ENCODE measurements around the gene FAM32A.

FAM32A gene

GRCh38 chr19:16224293-16225045 is 39.3 kb downstream of the FAM32A start:
- no peak overlapping the region for H3K4me3 ChIP-seq (ENCODE audit: low read depth, low read length)
- no peak for DNase-seq (ENCODE audit: low read depth)
- TF ChIP-seq, protein P1, sequence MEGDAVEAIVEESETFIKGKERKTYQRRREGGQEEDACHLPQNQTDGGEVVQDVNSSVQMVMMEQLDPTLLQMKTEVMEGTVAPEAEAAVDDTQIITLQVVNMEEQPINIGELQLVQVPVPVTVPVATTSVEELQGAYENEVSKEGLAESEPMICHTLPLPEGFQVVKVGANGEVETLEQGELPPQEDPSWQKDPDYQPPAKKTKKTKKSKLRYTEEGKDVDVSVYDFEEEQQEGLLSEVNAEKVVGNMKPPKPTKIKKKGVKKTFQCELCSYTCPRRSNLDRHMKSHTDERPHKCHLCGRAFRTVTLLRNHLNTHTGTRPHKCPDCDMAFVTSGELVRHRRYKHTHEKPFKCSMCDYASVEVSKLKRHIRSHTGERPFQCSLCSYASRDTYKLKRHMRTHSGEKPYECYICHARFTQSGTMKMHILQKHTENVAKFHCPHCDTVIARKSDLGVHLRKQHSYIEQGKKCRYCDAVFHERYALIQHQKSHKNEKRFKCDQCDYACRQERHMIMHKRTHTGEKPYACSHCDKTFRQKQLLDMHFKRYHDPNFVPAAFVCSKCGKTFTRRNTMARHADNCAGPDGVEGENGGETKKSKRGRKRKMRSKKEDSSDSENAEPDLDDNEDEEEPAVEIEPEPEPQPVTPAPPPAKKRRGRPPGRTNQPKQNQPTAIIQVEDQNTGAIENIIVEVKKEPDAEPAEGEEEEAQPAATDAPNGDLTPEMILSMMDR (IDR thresholded peaks at IDR 0.05; ENCODE audit: low read depth, low read length, missing control alignments), result no peak

DNA sequence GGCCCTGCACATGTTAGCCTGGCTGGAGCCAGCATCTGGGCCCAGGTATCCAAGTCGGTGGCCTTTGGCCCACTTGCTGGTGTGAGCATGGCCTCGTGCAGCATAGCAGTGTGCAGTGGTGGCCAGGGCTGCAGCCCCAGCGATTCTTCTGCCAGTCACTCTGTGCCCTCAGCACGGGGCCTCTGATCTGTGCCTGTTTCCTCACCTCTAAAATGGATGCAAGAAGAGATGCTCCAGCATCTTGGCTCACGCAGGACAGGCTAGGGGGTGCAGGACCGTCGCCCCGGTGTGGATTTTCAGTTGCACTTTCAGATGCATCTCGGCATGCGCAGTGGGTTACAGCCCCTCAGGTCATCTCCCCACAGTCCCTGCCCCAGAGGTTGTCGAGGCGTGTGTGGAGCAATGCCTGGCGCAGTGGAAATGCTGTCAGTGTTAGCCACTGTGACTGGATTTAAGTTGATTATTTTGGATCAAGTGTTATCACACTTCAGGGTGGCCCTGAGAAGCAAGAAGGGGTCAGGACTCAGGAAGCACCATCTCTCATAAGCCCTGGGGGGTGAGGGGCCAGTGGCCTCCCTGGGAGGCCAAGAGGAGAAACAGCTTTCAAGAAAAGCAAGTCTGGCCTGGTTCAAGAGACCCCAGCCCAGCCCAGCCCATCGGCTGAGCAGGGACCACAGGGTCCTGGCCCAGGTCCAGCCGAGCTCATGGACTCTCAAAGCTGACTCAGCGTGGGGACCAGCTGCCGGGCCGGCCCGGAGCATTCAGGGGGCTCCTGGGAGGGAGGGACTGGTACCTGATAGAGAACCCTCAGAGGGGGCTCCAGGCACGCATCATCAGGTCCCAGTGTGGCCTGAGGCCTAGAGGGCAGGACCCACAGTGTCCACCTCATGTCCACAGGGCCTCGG is 40.3 kb downstream of the FAM32A start:
- H3K4me3 ChIP-seq (ENCODE audit: low read depth, low read length), result no peak overlapping the region
- DNase-seq (ENCODE audit: low read depth), result no peak
- TF ChIP-seq, protein P1 (IDR thresholded peaks at IDR 0.05; ENCODE audit: low read depth, low read length, missing control alignments), result no peak

DNA sequence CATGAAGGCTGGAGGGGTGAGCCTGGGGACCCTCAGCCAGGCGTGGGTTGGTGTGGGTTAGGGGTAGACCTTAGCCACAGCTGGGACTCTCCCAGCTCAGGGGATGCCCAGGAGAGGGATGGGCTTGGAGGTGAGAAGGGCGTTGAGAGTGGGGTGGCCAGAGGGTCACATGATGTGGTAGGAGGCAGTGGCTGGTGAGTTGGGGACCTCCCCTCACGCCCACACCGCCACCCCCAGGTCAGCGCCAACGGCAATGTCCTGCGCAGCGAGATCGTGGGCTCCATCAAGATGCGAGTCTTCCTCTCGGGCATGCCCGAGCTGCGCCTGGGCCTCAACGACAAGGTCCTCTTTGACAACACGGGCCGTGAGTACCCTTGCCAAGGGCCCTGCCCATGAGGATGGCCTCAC is 41.0 kb downstream of the FAM32A start:
- H3K4me3 ChIP-seq (ENCODE audit: low read depth, low read length), result no peak overlapping the region
- no peak for DNase-seq (ENCODE audit: low read depth)

DNA sequence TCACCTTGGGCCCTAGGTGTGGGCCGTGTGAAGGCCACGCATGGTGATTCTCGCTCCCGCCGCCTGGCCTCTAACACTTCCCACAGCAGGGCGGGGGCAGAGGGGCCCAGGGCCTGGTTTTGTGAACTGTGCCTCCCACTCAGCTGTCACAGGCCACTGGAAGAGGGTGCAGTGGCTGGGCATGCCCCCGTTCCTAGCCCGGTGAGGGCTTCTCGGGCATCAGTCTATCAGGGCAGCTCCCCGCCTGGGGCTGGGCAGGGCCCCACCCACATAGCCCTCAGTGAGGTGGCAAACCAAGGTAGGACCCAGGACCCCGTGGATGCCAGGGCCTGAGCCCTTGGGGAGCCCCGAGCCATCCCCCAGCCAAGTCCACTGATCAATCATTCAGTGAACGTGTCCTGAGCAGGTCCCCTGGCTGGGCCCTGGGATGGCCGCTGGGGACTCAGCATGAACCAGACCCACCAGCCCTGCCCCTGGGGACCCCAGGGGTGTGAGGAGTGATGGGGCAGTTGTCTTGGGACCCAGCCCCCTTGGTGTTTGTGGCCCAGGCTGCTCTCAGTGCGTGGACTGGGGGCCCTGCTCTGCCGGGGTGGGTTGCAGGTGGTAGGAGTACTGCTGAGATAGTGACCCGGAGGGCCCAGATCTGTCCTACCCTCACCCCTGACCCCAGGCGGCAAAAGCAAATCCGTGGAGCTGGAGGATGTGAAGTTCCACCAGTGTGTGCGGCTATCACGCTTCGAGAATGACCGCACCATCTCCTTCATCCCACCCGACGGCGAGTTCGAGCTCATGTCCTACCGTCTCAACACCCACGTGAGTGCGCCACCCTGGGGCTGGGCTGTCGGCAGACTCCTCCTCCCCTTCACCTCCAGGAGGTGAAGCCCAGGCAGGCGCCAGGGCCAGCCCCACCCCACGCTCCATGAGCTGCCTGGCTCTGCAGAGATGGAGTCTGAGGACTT is 41.9 kb downstream of the FAM32A start:
- DNase-seq (ENCODE audit: low read depth), result no peak
- TF ChIP-seq, protein P1 (IDR thresholded peaks at IDR 0.05; ENCODE audit: low read depth, low read length, missing control alignments), result no peak
- no peak overlapping the region for H3K4me3 ChIP-seq (ENCODE audit: low read depth, low read length)

More for the DNA sequence above, 41.0 kb downstream of the FAM32A start:
- TF ChIP-seq, protein P1 (IDR thresholded peaks at IDR 0.05; ENCODE audit: low read depth, low read length, missing control alignments), result no peak

DNA sequence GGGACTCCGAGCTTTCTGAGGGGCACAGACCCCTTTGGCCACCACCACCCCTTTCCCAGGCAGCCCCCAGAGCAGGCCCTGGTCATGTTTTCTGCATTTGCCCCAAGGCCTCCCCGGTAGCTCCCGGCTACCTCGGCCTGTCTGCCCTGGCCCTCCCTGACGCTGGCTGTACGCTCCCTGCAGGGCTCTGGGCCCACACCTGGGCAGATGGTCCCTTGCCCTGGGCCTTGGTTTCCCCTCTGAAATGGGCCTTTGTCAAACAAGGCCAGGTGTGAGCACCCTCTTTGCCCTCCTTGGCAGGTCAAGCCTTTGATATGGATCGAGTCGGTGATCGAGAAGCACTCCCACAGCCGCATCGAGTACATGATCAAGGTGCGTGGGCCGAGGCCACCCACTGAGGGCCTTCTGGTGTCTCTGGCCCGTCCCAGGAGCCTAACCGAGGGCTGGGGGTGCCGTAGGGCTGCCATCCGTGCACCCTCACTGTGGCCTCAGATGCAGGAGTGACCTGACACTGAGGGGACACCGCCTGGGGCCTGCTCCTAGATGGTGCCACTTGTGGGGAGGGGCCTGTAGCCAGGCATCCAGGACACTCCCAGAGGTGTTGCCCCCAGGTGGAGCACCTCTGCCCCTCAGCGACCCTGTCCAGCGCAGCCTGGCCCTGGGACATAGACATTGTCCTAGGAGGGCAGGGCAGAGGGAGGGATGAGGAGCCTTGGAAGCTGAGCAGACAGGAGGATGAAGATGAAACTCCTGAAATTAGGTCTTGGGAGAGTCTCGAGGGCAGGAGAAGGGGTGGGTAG is 42.8 kb downstream of the FAM32A start:
- no peak overlapping the region for H3K4me3 ChIP-seq (ENCODE audit: low read depth, low read length)
- DNase-seq (ENCODE audit: low read depth), result no peak
- TF ChIP-seq, protein P1 (IDR thresholded peaks at IDR 0.05; ENCODE audit: low read depth, low read length, missing control alignments), result no peak
